ENCODE results near the gene ADRA2C.

Gene ADRA2C

GRCh38 chr4:3762753-3763549 is 3.2 kb upstream of the ADRA2C start:
- DNase-seq = no peak

- DNase-seq = no peak
Measured at GRCh38 chr4:3765271-3766035, 732 bp upstream of the ADRA2C start.

- DNase-seq = no peak
Measured at GRCh38 chr4:3766785-3767569, 792 bp downstream of the ADRA2C start.

GRCh38 chr4:3767570-3768288 is 1.5 kb downstream of the ADRA2C start:
- no peak for DNase-seq

GRCh38 chr4:3768842-3769641 is 2.9 kb downstream of the ADRA2C start:
- DNase-seq = no peak

GRCh38 chr4:3769642-3770184 is 3.5 kb downstream of the ADRA2C start:
- DNase-seq = no peak

GRCh38 chr4:3770323-3771163 is 4.4 kb downstream of the ADRA2C start:
- DNase-seq = no peak

- DNase-seq = no peak
Measured at GRCh38 chr4:3771164-3771809, 5.1 kb downstream of the ADRA2C start.

GRCh38 chr4:3771939-3772495 is 5.8 kb downstream of the ADRA2C start:
- DNase-seq = no peak

- DNase-seq = no peak
Measured at GRCh38 chr4:3772632-3773031, 6.4 kb downstream of the ADRA2C start.

GRCh38 chr4:3773552-3774001 is 7.4 kb downstream of the ADRA2C start:
- no peak for DNase-seq

- DNase-seq = no peak
Measured at GRCh38 chr4:3774253-3774883, 8.2 kb downstream of the ADRA2C start.

- DNase-seq = no peak
Measured at GRCh38 chr4:3775005-3775404, 8.8 kb downstream of the ADRA2C start.

GRCh38 chr4:3775576-3775975 is 9.4 kb downstream of the ADRA2C start:
- DNase-seq = no peak

- no peak for DNase-seq
Measured at GRCh38 chr4:3776166-3777032, 10.2 kb downstream of the ADRA2C start.

GRCh38 chr4:3777033-3777390 is 10.8 kb downstream of the ADRA2C start:
- no peak for DNase-seq

GRCh38 chr4:3777669-3778068 is 11.5 kb downstream of the ADRA2C start:
- DNase-seq = no peak

- no peak for DNase-seq
Measured at GRCh38 chr4:3779509-3779908, 13.3 kb downstream of the ADRA2C start.

Measured in SHP77 (cell line).